Natural killer cell (primary cell): ENCODE measurements around the gene PDCD6IP. TPM values are rescaled to one million over a fixed set of nuclear protein-coding genes. Genes with fewer than 3 reads are reported as not detected.
A peak's percentile ranks its signal among the peaks of the same experiment; 100 is the strongest.

Source experiments
- ATAC-seq, 3 donors: fragments of 150-1000 bp in 2 of 3; fragments of 200-7000 bp in 1 of 3; cut with Tn5 transposase; 1 replicate in 1 of 3; 2 replicates in 2 of 3; pipeline ENCODE4 v1.10.0; 2021; ENCODE audit warnings: mild to moderate bottlenecking in 2 of 3, moderate library complexity in 2 of 3
- DNase-seq, 2 donors: peaks; one replicate each; pipeline versions ENCODE4 v3.0.0 to v3.0.0-alpha.2; 2013 to 2021; ENCODE audit warnings: mixed read lengths in 1 of 2
- H3K27ac ChIP-seq: one replicate; pipeline ENCODE4 v1.5.1; 2013; ENCODE audit warnings: mild to moderate bottlenecking, low read length
- H3K27me3 ChIP-seq: one replicate; pipeline ENCODE4 v1.6.1; 2013; ENCODE audit warnings: low read length; ENCODE audit not compliant: control insufficient read depth, insufficient read depth
- H3K36me3 ChIP-seq: one replicate; pipeline ENCODE4 v1.6.1; 2013; ENCODE audit warnings: low read length; ENCODE audit not compliant: control insufficient read depth, insufficient read depth
- H3K4me1 ChIP-seq: one replicate; pipeline ENCODE4 v1.6.1; 2013; ENCODE audit warnings: low read length; ENCODE audit not compliant: control insufficient read depth, insufficient read depth
- H3K4me3 ChIP-seq: one replicate; pipeline ENCODE4 v1.5.1; 2013; ENCODE audit warnings: low read length
- H3K9me3 ChIP-seq: one replicate; pipeline ENCODE4 v1.6.1; 2013; ENCODE audit warnings: low read length; ENCODE audit not compliant: control insufficient read depth, insufficient read depth
- H3K27ac Mint-ChIP-seq, 2 donors: one replicate each; pipeline ENCODE4 v1.8.0; 2022; ENCODE audit warnings: mild to moderate bottlenecking in 2 of 2, mixed read lengths in 2 of 2, moderate library complexity in 1 of 2
- H3K27me3 Mint-ChIP-seq, 2 donors: one replicate each; pipeline ENCODE4 v1.8.0; 2022; ENCODE audit warnings: low read depth in 2 of 2, mixed read lengths in 2 of 2
- H3K36me3 Mint-ChIP-seq: one replicate; pipeline ENCODE4 v1.8.0; 2022; ENCODE audit warnings: mixed read lengths
- H3K4me1 Mint-ChIP-seq, 2 donors: one replicate each; pipeline ENCODE4 v1.8.0; 2022; ENCODE audit warnings: mixed read lengths in 2 of 2
- H3K4me3 Mint-ChIP-seq: one replicate; pipeline ENCODE4 v1.8.0; 2022; ENCODE audit warnings: mild to moderate bottlenecking, moderate library complexity, mixed read lengths
- H3K9me3 Mint-ChIP-seq, 2 donors: one replicate each; pipeline ENCODE4 v1.8.0; 2022; ENCODE audit warnings: mixed read lengths in 2 of 2
- CTCF ChIP-seq: fragments of 200-600 bp; IDR thresholded peaks from one replicate; pipeline ENCODE4 v1.8.0; 2022; ENCODE audit warnings: antibody characterized with exemption
- WGBS: methylation state at CpG from one replicate; pipeline ENCODE4 v1.1.7; 2013; ENCODE audit warnings: missing lambda C conversion rate; ENCODE audit not compliant: insufficient coverage; 5-methylcytosine and 5-hydroxymethylcytosine counted together
- intact Hi-C: fragments of 100-400 bp; cut with micrococcal nuclease; formaldehyde crosslinking; loops from one replicate; pipeline ENCODE4 v1.14.2; 2022
- total RNA-seq, 4 donors: library from RNA; stranded (reverse); fragments of 120-200 nt in 1 of 4; gene quantifications; one replicate each; pipeline versions ENCODE4 v1.2.3 to v1.2.4, GENCODE V29; 2013 to 2022

PDCD6IP gene
- total RNA-seq, 3 donors from 2014 or later (not counting 1 experiment from before 2014, with no cell fraction given), result 170 to 182 (median 179) TPM

GRCh38 chr3:33914731-33915379 is 116.4 kb downstream of the PDCD6IP start:
- Mint-ChIP-seq H3K36me3 (no peaks in the 10 kb centered on the region), H3K27ac (no peak overlapping the region), H3K27me3 (no peaks in the 10 kb centered on the region), H3K4me3 (no peak overlapping the region), H3K9me3 (no peaks in the 10 kb centered on the region), H3K4me1 (peaks cover 26 to 32% of the 10 kb centered on the region in 2 donors)
- H3K27ac ChIP-seq, result no peak overlapping the region
- intact Hi-C loops, result no loop called here
- H3K36me3 ChIP-seq, result no peaks in the 10 kb centered on the region
- 87% methylated on average over 12 of the region's 12 CpGs for WGBS
- H3K9me3 ChIP-seq, result no peaks in the 10 kb centered on the region
- DNase-seq (no peak), ATAC-seq (no peak)
- H3K4me3 ChIP-seq, result no peak overlapping the region
- no peak for TF ChIP-seq CTCF
- H3K4me1 ChIP-seq, result peaks cover 8% of the 10 kb centered on the region
- no peaks in the 10 kb centered on the region for H3K27me3 ChIP-seq

- 70% methylated on average over 9 of the region's 9 CpGs for WGBS
- H3K36me3 Mint-ChIP-seq, result no peaks in the 10 kb centered on the region
- no peaks in the 10 kb centered on the region for H3K9me3 Mint-ChIP-seq
- H3K4me1 Mint-ChIP-seq, result peaks cover 32 to 34% of the 10 kb centered on the region in 2 donors
- Histone ChIP-seq H3K36me3 (no peaks in the 10 kb centered on the region), H3K27me3 (no peaks in the 10 kb centered on the region), H3K9me3 (no peaks in the 10 kb centered on the region), H3K27ac (no peak overlapping the region), H3K4me3 (no peak overlapping the region), H3K4me1 (peaks cover 8% of the 10 kb centered on the region)
- no peaks in the 10 kb centered on the region for H3K27me3 Mint-ChIP-seq
- ATAC-seq (peak in 2 of 3 donors; percentile 48 to 55), DNase-seq (peak; percentile 17 to 25)
- TF ChIP-seq CTCF, result peak; percentile 43
- H3K4me3 Mint-ChIP-seq, result no peak overlapping the region
- intact Hi-C loops, result no loop called here
- H3K27ac Mint-ChIP-seq, result no peak overlapping the region
These were observed 117.5 kb downstream of the PDCD6IP start for GRCh38 chr3:33915796-33916546.

GRCh38 chr3:33918126-33918756 is 119.8 kb downstream of the PDCD6IP start:
- peaks cover 32 to 34% of the 10 kb centered on the region in 2 donors for H3K4me1 Mint-ChIP-seq
- Histone ChIP-seq H3K4me1 (peaks cover 8% of the 10 kb centered on the region), H3K27ac (no peak overlapping the region), H3K27me3 (no peaks in the 10 kb centered on the region), H3K4me3 (no peak overlapping the region), H3K9me3 (no peaks in the 10 kb centered on the region), H3K36me3 (no peaks in the 10 kb centered on the region)
- no peaks in the 10 kb centered on the region for H3K9me3 Mint-ChIP-seq
- intact Hi-C loops, result no loop called here
- no peak for TF ChIP-seq CTCF
- H3K27me3 Mint-ChIP-seq, result no peaks in the 10 kb centered on the region
- no peak for ATAC-seq
- H3K36me3 Mint-ChIP-seq, result no peaks in the 10 kb centered on the region
- DNase-seq, result no peak
- H3K27ac Mint-ChIP-seq, result peak overlapping the region in 1 of 2 donors; percentile 51
- WGBS, result 54% methylated on average over 4 of the region's 4 CpGs
- H3K4me3 Mint-ChIP-seq, result no peak overlapping the region

Other genes starting within 250 kb of the PDCD6IP start
- gene CLASP2, start 80.4 kb upstream of the PDCD6IP start, total RNA-seq, result 100 to 1,000 TPM in 1 of 3 donors, 10 to 100 TPM in 2; 93.8 to 109 (median 99.3) TPM